Neuronal stem cell (in vitro differentiated cells): ENCODE results near the gene DCAF15.

ENCODE experiments used
- DNase-seq: peaks from one replicate; pipeline ENCODE4 v3.0.0-alpha.2; 2013; ENCODE audit warnings: low spot score
- H2AFZ ChIP-seq: one replicate; pipeline ENCODE4 v1.6.1; 2013; ENCODE audit warnings: mild to moderate bottlenecking, low read length, inconsistent platforms
- H2AK5ac ChIP-seq: 2 replicates; pipeline ENCODE4 v1.6.1; 2013; ENCODE audit warnings: low read depth, mild to moderate bottlenecking, inconsistent platforms, low read length, moderate library complexity, mixed read lengths
- H2BK120ac ChIP-seq: 2 replicates; pipeline ENCODE4 v1.6.1; 2013; ENCODE audit warnings: low read depth, mild to moderate bottlenecking, inconsistent platforms, low read length, moderate library complexity, mixed read lengths
- H2BK12ac ChIP-seq: one replicate; pipeline ENCODE4 v1.6.1; 2013; ENCODE audit warnings: low read length, inconsistent platforms
- H2BK15ac ChIP-seq: 2 replicates; pipeline ENCODE4 v1.6.1; 2013; ENCODE audit warnings: mild to moderate bottlenecking, low read length, inconsistent platforms, mixed read lengths
- H2BK5ac ChIP-seq: one replicate; pipeline ENCODE4 v1.6.1; 2013; ENCODE audit warnings: inconsistent platforms, mild to moderate bottlenecking, low read length, moderate library complexity
- H3K14ac ChIP-seq: one replicate; pipeline ENCODE4 v1.6.1; 2013; ENCODE audit warnings: low read length, inconsistent platforms
- H3K18ac ChIP-seq: 2 replicates; pipeline ENCODE4 v1.6.1; 2013; ENCODE audit warnings: low read length, inconsistent platforms
- H3K23ac ChIP-seq: 2 replicates; pipeline ENCODE4 v1.6.1; 2013; ENCODE audit warnings: low read depth, mild to moderate bottlenecking, mixed read lengths, low read length, inconsistent platforms; ENCODE audit not compliant: poor library complexity
- H3K27ac ChIP-seq: replicated peaks from 3 replicates; pipeline ENCODE4 v1.5.1; 2013; ENCODE audit warnings: low read length, inconsistent platforms
- H3K27me3 ChIP-seq, 3 experiments: 2 replicates each; pipeline ENCODE4 v1.6.1; 2013; ENCODE audit warnings: low read length in 3 of 3, mild to moderate bottlenecking in 2 of 3, inconsistent platforms in 1 of 3, low read depth in 1 of 3, mixed read lengths in 1 of 3, moderate library complexity in 1 of 3; ENCODE audit not compliant: control insufficient read depth in 3 of 3, insufficient read depth in 3 of 3
- H3K36me3 ChIP-seq, 2 donors: replicated peaks in 1 of 2; 2 replicates each; pipeline ENCODE4 v1.6.1; 2013; ENCODE audit warnings: low read length in 2 of 2; ENCODE audit not compliant: control insufficient read depth in 2 of 2, insufficient read depth in 2 of 2
- H3K4ac ChIP-seq: 2 replicates; pipeline ENCODE4 v1.6.1; 2013; ENCODE audit warnings: inconsistent platforms, mild to moderate bottlenecking, low read length, moderate library complexity
- H3K4me1 ChIP-seq, 2 donors: 1 replicate in 1 of 2; 2 replicates in 1 of 2; pipeline ENCODE4 v1.6.1; 2013; ENCODE audit warnings: low read length in 2 of 2, low read depth in 1 of 2; ENCODE audit not compliant: control insufficient read depth in 2 of 2, insufficient read depth in 1 of 2
- H3K4me2 ChIP-seq: one replicate; pipeline ENCODE4 v1.6.1; 2013; ENCODE audit warnings: mild to moderate bottlenecking, low read length, inconsistent platforms; ENCODE audit not compliant: insufficient read depth, poor library complexity, severe bottlenecking
- H3K4me3 ChIP-seq, 2 donors: 2 replicates each; pipeline ENCODE4 v1.5.1; 2013; ENCODE audit warnings: low read length in 2 of 2, mild to moderate bottlenecking in 2 of 2, inconsistent platforms in 1 of 2, moderate library complexity in 1 of 2
- H3K79me1 ChIP-seq: one replicate; pipeline ENCODE4 v1.6.1; 2013; ENCODE audit warnings: low read depth, mild to moderate bottlenecking, inconsistent platforms, low read length, moderate library complexity
- H3K9ac ChIP-seq: one replicate; pipeline ENCODE4 v1.6.1; 2013; ENCODE audit warnings: mild to moderate bottlenecking, low read depth, low read length, inconsistent platforms; ENCODE audit not compliant: poor library complexity
- H3K9me3 ChIP-seq, 2 donors: replicated peaks in 1 of 2; 2 replicates each; pipeline versions ENCODE3 to v1.6.1; 2013; ENCODE audit warnings: low read length in 2 of 2, mild to moderate bottlenecking in 2 of 2, inconsistent platforms in 1 of 2, low read depth in 1 of 2, mixed read lengths in 1 of 2, moderate library complexity in 1 of 2; ENCODE audit not compliant: control insufficient read depth in 2 of 2, insufficient read depth in 1 of 2
- H4K8ac ChIP-seq: one replicate; pipeline ENCODE4 v1.6.1; 2013; ENCODE audit warnings: low read depth, mild to moderate bottlenecking, inconsistent platforms, low read length, moderate library complexity
- H4K91ac ChIP-seq: one replicate; pipeline ENCODE4 v1.6.1; 2013; ENCODE audit warnings: low read length, low read depth, mild to moderate bottlenecking, inconsistent platforms; ENCODE audit not compliant: poor library complexity
- WGBS, 2 donors: extraction: QIAGEN DNeasy Blood & Tissue Kit; methylation state at CpG; one replicate each; pipeline ENCODE4 v1.1.7; 2013; ENCODE audit warnings: missing lambda C conversion rate in 2 of 2, mixed read lengths in 1 of 2; ENCODE audit not compliant: insufficient read length in 2 of 2, insufficient replicate concordance in 1 of 2; ENCODE audit errors: extremely low coverage in 2 of 2; 5-methylcytosine and 5-hydroxymethylcytosine counted together

DCAF15 gene

DNA sequence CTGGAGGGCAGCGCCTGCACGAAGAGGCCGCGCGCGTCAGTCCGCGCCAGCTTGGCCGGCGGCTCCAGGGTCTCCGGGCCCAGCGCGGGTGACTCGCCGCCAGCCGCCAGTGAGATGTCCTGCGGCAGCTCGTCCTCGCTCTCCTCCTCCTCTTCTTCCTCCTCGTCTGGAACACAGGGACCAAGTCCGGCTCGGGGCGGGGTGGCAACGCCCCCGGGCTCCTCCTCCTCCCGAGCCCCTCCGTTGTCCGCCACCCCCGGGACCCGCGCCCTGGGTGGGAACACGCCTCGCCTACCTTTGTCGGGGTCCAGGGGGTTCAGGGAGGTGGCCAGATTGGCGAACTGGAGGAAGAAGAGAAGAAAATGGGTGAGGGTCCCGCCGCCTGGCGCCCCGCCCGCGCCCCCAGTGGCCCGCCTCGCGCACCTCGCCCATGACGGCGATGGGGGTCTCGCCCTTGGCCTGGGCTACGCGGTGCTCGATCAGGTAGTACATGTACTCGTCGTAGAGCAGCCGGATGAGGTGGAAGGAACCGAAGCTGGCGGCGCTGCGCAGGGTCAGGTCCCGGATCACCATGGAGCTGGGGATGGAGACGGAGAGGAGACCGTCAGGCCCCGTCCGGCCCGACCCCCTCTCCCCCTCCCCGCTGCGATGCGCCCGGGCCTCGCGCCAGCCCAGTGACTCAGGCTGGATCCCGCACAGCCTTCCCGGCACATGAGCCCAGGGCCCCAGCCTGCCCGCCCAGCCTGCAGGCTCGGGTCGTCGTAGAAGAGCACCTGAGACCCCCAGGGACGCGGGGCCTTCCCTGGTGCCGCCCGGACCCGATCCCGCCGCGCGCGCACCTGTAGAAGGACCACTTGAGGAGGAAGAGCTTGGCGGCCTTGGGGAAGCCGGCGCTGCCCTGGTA lies 10.6 kb downstream of the DCAF15 start:
- H3K9me3 ChIP-seq = no peaks in the 10 kb centered on the region
- H3K27ac ChIP-seq = no peak overlapping the region
- WGBS, 2 donors = no CpG with 5 or more reads among the region's 89 CpGs
- H3K36me3 ChIP-seq = peaks cover 45 to 66% of the 10 kb centered on the region in 2 donors
- H3K4me1 ChIP-seq = peaks cover 0 to 9% of the 10 kb centered on the region in 2 donors
- H3K14ac ChIP-seq = no peak overlapping the region
- H2AK5ac ChIP-seq = peak overlapping the region; percentile 84
- H2BK120ac ChIP-seq = no peak overlapping the region
- peak overlapping the region; percentile 30 for H3K9ac ChIP-seq
- H3K18ac ChIP-seq = peak overlapping the region; percentile 80
- H2BK15ac ChIP-seq = peak overlapping the region; percentile 71
- H3K4me3 ChIP-seq = peak overlapping the region in 1 of 2 donors; percentile 49
- H4K91ac ChIP-seq = no peak overlapping the region
- DNase-seq = no peak
- peak overlapping the region; percentile 84 for H2BK12ac ChIP-seq
- H3K23ac ChIP-seq = peak overlapping the region; percentile 80
- H3K4me2 ChIP-seq = peak overlapping the region; percentile 37
- H3K79me1 ChIP-seq = peaks cover 7% of the 10 kb centered on the region
- H2BK5ac ChIP-seq = no peak overlapping the region
- H3K27me3 ChIP-seq = peaks cover 0 to 4% (median 0%) of the 10 kb centered on the region in 3 experiments
- H3K4ac ChIP-seq = no peak overlapping the region
- no peak overlapping the region for H2AFZ ChIP-seq
- no peak overlapping the region for H4K8ac ChIP-seq

DNA sequence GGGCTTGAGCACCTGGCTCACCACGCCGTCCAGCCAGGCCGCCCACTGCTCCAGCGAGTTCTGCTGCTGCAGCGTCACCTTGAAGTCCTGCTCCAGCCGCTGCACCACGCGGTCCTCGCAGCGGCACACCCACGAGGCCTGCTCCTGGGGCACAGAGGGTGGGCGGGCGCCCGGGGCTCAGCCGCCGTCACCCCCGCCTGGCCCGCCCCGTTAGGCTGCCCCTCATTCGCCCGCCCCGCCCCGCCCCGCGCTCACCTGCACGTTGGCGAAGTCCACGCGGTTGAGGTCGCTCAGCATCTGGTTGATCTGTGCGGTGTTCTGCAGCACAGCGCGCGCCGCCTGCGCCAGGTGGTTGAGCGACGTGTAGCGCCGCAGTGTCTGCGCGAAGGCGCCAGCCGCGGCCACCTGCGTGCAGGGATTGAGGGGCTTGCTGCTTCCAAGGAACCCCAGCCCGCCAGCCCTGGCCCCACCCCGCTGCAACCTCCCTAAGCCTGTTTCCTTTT lies 11.3 kb downstream of the DCAF15 start:
- H3K36me3 ChIP-seq = peaks cover 43 to 66% of the 10 kb centered on the region in 2 donors
- no peak overlapping the region for H2BK120ac ChIP-seq
- H3K4ac ChIP-seq = no peak overlapping the region
- H4K91ac ChIP-seq = no peak overlapping the region
- no peak overlapping the region for H2BK15ac ChIP-seq
- no peak overlapping the region for H3K4me2 ChIP-seq
- H3K4me1 ChIP-seq = peaks cover 0 to 9% of the 10 kb centered on the region in 2 donors
- no peak overlapping the region for H2AFZ ChIP-seq
- peak overlapping the region; percentile 44 for H3K9ac ChIP-seq
- H3K4me3 ChIP-seq = no peak overlapping the region
- H2AK5ac ChIP-seq = peak overlapping the region; percentile 84
- peaks cover 7% of the 10 kb centered on the region for H3K79me1 ChIP-seq
- H3K18ac ChIP-seq = peak overlapping the region; percentile 80
- H3K14ac ChIP-seq = no peak overlapping the region
- H3K27me3 ChIP-seq = peaks cover 0 to 4% (median 0%) of the 10 kb centered on the region in 3 experiments
- no peak overlapping the region for H2BK5ac ChIP-seq
- WGBS, 2 donors = no CpG with 5 or more reads among the region's 48 CpGs
- H3K27ac ChIP-seq = no peak overlapping the region
- H3K23ac ChIP-seq = peak overlapping the region; percentile 80
- no peak for DNase-seq
- peak overlapping the region; percentile 17 for H4K8ac ChIP-seq
- H3K9me3 ChIP-seq = no peaks in the 10 kb centered on the region
- no peak overlapping the region for H2BK12ac ChIP-seq

DNA sequence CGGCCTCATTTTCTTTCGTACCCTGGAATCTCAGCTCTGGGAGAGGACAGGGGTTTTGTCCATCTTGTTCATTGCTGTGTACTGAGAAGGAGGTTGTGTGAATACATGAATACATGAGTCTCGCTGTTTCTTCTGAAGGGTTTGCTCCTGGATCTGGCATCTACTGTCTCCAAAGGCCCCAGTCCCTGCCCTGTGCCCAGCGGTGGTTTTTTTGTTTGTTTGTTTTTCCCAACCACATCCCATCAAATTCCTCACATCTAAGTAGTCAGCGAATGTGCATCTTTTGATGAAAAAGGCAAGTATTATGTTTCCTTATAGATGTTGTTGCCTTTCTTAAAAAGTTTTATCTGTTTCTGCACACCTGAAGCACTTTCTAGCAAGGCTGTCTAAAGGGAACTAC lies 12.5 kb downstream of the DCAF15 start:
- Histone ChIP-seq H4K8ac (no peak overlapping the region), H4K91ac (no peak overlapping the region), H3K36me3 (peaks cover 42 to 65% of the 10 kb centered on the region in 2 donors), H3K9ac (no peak overlapping the region), H3K79me1 (peaks cover 7% of the 10 kb centered on the region), H3K4me2 (no peak overlapping the region), H3K4me3 (no peak overlapping the region), H3K27ac (no peak overlapping the region), H2BK12ac (no peak overlapping the region), H3K23ac (no peak overlapping the region), H3K4ac (no peak overlapping the region), H3K9me3 (no peaks in the 10 kb centered on the region), H3K18ac (no peak overlapping the region), H3K4me1 (peaks cover 0 to 9% of the 10 kb centered on the region in 2 donors), H2AFZ (no peak overlapping the region), H2BK120ac (no peak overlapping the region), H3K27me3 (peaks cover 0 to 4% (median 0%) of the 10 kb centered on the region in 3 experiments), H3K14ac (no peak overlapping the region), H2BK5ac (no peak overlapping the region), H2BK15ac (no peak overlapping the region), H2AK5ac (no peak overlapping the region)
- no peak for DNase-seq
- no CpG with 5 or more reads among the region's 5 CpGs for WGBS, 2 donors

DNA sequence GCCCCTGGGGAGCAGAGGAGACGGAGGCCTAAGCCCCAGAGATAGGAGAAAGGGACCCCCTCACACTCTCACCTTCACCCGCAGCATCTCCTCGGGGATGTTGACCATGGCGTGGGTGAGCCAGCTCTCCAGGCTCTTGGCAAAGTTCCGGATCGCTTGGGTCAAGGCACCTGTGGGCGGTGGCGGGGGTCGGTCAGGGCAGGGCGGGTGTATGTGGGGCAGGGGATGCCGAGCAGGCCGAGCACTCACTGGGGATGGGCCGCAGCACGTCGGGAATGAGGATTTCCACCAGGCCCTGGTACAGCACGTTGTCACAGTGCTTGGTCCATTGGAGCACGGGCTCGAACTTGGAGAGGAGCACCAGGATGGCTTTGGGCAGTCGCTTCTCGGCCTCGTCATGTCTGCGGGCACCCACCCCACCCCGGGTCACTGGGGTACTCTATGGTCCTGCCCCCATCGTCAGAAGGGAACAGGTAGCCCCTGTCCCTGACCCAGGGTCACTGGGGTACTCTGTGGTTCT lies 13.1 kb downstream of the DCAF15 start:
- WGBS, 2 donors = no CpG with 5 or more reads among the region's 24 CpGs
- no peak overlapping the region for H4K8ac ChIP-seq
- no peak overlapping the region for H2BK12ac ChIP-seq
- no peak overlapping the region for H2AFZ ChIP-seq
- H2BK5ac ChIP-seq = peak overlapping the region; percentile 53
- no peak overlapping the region for H3K4me2 ChIP-seq
- no peak overlapping the region for H3K14ac ChIP-seq
- no peak overlapping the region for H3K9ac ChIP-seq
- H3K4me3 ChIP-seq = no peak overlapping the region
- H2AK5ac ChIP-seq = no peak overlapping the region
- peaks cover 7% of the 10 kb centered on the region for H3K79me1 ChIP-seq
- no peaks in the 10 kb centered on the region for H3K9me3 ChIP-seq
- peaks cover 0 to 4% (median 0%) of the 10 kb centered on the region in 3 experiments for H3K27me3 ChIP-seq
- H3K4me1 ChIP-seq = peaks cover 0 to 9% of the 10 kb centered on the region in 2 donors
- H3K36me3 ChIP-seq = peaks cover 40 to 65% of the 10 kb centered on the region in 2 donors
- H3K23ac ChIP-seq = no peak overlapping the region
- H4K91ac ChIP-seq = no peak overlapping the region
- no peak for DNase-seq
- H3K27ac ChIP-seq = no peak overlapping the region
- H2BK15ac ChIP-seq = no peak overlapping the region
- H3K18ac ChIP-seq = no peak overlapping the region
- H2BK120ac ChIP-seq = no peak overlapping the region
- no peak overlapping the region for H3K4ac ChIP-seq
